GM19099 (cell line): ENCODE results near the gene DOK5.

ENCODE experiments used
- POLR2A ChIP-seq: IDR thresholded peaks from 3 replicates; pipeline ENCODE4 v1.6.1; 2011; ENCODE audit warnings: low read depth; ENCODE audit not compliant: insufficient read length; ENCODE audit errors: extremely low read depth

Gene DOK5

GRCh38 chr20:54488442-54488841, 13.0 kb downstream of the DOK5 start:
- TF ChIP-seq POLR2A, result no peak

DNA sequence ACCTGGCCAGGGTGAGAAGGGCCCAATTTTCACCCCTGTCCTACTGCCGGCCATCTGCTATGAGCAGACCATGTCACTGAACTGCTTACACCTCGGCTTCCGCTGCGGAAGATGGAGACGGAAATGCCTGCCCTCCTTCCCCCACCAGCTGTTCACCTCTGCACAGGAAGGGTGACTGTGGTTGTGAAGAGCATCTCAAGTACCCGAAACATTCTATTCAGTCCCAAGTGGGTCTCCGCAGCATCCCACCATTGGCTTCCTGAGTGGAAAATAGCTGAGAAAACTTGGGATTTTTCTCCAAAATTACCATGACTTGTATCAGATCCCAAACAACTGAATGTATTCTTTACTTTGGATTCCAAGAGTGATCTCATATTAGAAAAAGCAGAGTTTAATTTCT, 16.1 kb downstream of the DOK5 start:
- TF ChIP-seq POLR2A, result no peak

- TF ChIP-seq POLR2A, result no peak
Observed at GRCh38 chr20:54494303-54495006, 19.1 kb downstream of the DOK5 start.

GRCh38 chr20:54497931-54498718, 22.7 kb downstream of the DOK5 start:
- TF ChIP-seq POLR2A, result no peak

DNA sequence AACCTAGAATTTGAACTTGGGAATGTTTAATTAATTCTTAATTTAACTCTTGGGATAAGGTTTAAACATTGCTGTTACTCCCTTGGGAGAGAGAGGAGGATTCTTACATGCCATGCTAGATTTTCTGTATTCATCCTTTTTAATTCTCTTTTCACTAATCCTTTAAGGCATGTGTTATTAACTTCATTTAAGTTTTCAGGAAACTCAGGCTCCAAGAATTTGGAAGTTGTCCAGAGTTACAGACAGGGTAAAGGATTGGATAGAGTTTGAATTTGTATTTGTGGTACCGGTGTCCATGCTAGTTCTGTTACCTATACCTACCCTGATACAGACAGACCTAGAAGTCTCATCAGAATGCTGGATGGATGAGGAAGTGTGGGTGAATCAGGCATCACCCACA, 23.7 kb downstream of the DOK5 start:
- no peak for TF ChIP-seq POLR2A

GRCh38 chr20:54502179-54502578, 26.8 kb downstream of the DOK5 start:
- no peak for TF ChIP-seq POLR2A

GRCh38 chr20:54506643-54507042, 31.2 kb downstream of the DOK5 start:
- TF ChIP-seq POLR2A, result no peak

- no peak for TF ChIP-seq POLR2A
Observed at GRCh38 chr20:54510541-54511129, 35.2 kb downstream of the DOK5 start.

GRCh38 chr20:54512694-54513093, 37.3 kb downstream of the DOK5 start:
- no peak for TF ChIP-seq POLR2A

DNA sequence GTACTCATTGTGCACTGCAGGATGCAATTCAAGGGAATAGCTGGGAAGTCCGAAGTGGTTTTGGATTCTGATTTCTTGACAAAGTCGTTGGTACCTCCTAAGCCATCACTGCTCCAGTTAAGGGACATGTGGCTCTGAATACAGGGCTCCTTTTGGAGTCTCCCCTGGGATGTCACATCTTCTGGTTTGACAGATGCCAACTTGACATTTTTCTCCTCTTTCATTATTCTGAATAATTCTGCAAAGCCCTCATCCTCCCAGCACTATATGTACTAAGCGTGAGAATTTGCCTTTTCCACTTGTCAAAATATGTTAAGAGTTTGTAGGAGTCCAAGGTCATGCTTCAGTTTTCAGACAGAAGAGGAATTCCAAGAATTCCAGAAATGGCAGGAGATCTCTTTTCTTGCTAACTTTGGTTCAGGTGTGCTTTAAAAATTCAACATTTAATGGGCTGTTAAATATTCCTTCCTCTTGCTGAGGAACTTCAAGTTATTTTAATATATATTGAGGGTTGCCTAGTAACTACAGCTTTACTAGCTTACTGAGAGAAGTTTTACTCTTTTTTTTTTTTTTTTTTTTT, 38.7 kb downstream of the DOK5 start:
- no peak for TF ChIP-seq POLR2A

- TF ChIP-seq POLR2A, result no peak
Observed at GRCh38 chr20:54515793-54516628, 40.6 kb downstream of the DOK5 start.

DNA sequence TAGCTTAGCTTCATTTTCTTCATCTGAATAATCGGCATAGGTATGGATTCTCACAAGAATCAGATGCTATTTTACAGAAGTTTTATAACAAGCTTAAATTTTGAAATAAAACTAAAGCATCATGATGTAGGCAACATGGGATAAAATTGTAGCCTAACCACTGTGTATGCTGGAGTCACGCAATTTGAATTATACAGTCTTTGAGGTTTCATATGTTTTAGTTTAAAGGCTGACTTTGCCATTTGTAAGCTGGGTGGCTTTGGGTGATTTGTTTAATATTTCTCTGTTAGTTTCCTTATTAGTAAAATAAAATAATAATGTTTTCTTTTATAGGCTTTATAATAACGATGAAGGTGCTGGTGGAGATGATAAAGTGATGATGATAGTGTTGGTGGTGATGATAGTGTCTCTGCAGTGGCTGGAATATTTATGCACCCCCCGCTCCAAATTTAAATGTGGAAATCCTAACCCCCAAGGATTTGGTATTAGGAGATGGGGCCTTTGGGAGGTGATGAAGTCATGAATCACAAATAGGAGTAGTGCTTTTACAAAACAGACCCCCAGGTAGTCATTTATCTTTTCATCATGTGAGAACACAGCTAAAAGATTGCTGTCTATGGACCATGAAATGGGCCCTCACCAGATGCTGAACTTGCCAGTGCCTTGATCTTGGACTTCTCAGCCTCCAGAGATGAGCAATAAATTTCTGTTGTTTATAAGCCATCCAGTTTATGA, 42.0 kb downstream of the DOK5 start:
- TF ChIP-seq POLR2A, result no peak

DNA sequence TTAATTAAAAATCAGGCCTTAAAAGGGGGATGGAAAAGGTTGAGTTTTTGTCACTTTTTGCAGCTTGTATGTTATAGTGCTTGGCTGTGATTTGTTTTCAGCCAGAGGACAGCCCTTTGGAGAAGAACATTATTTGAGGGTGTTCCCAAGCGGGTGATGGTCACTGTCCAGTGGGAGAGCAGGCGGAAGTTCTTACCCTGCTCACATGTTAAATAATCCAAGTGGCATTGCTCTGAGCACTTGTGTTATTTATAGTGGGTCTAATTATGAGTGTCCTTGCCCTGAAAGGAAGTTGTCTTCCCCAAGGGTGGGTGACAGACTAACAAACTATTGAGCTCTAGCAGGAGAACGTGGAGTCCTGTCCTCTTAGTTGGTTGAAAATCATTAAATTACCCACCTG, 49.5 kb downstream of the DOK5 start:
- no peak for TF ChIP-seq POLR2A
